ENCODE results near the gene PLCB4. TPM values are rescaled to one million over a fixed set of nuclear protein-coding genes. Genes with fewer than 3 reads are reported as not detected.
A peak's percentile ranks its signal among the peaks of the same experiment; 100 is the strongest.

The PLCB4 gene
- polyA plus RNA-seq, 1 donor: 14.6 TPM

DNA sequence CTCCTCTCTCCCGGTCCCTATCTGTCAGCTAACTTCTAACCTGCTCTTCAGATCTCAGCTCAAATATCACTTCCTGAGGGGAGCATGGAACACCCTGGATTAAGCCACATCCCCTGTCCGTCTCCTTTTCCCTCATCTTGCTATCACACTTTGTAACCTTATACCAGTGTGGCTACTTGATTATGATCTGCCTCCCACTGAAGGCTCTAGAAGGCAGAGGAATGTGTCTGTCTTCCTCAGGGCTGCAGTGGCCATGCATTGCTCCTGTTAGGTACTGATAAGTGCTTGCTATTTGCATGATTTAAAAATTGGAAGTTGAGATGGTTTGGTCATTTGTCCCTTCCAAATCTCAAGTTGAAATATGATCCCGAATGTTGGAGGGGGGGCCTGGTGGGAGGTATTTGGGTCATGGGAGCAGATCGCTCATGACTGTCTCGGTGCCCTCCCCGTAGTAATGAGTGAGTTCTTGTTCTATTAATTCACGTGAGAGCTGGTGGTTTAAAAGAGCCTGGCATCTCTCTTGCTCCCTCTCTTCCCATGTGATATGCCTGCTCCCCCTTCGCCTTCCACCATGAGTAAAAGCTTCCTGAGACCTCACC, 71.4 kb downstream of the PLCB4 start:
- Histone ChIP-seq H3K27ac (ENCODE audit: low read length) (no peak overlapping the region), H3K4me1 (ENCODE audit: control insufficient read depth, insufficient read depth, low read length) (no peaks in the 10 kb centered on the region), H3K36me3 (ENCODE audit: control insufficient read depth, insufficient read depth, low read length) (no peaks in the 10 kb centered on the region), H3K27me3 (ENCODE audit: control insufficient read depth, insufficient read depth, low read length) (no peaks in the 10 kb centered on the region), H3K9me3 (ENCODE audit: control insufficient read depth, low read depth, low read length) (no peaks in the 10 kb centered on the region), H3K4me3 (ENCODE audit: low read length) (no peak overlapping the region)
- no CpG with 5 or more reads among the region's 8 CpGs for WGBS (ENCODE audit: insufficient coverage, low lambda C conversion rate)
- DNase-seq: no peak

GRCh38 chr20:9141070-9141469, 72.2 kb downstream of the PLCB4 start:
- H3K36me3 ChIP-seq (ENCODE audit: control insufficient read depth, insufficient read depth, low read length): no peaks in the 10 kb centered on the region
- no peaks in the 10 kb centered on the region for H3K4me1 ChIP-seq (ENCODE audit: control insufficient read depth, insufficient read depth, low read length)
- no peak for DNase-seq
- no peak overlapping the region for H3K27ac ChIP-seq (ENCODE audit: low read length)
- H3K4me3 ChIP-seq (ENCODE audit: low read length): no peak overlapping the region
- H3K27me3 ChIP-seq (ENCODE audit: control insufficient read depth, insufficient read depth, low read length): no peaks in the 10 kb centered on the region
- no peaks in the 10 kb centered on the region for H3K9me3 ChIP-seq (ENCODE audit: control insufficient read depth, low read depth, low read length)
- WGBS (ENCODE audit: insufficient coverage, low lambda C conversion rate): 100% methylated on average over 1 of the region's 1 CpG

DNA sequence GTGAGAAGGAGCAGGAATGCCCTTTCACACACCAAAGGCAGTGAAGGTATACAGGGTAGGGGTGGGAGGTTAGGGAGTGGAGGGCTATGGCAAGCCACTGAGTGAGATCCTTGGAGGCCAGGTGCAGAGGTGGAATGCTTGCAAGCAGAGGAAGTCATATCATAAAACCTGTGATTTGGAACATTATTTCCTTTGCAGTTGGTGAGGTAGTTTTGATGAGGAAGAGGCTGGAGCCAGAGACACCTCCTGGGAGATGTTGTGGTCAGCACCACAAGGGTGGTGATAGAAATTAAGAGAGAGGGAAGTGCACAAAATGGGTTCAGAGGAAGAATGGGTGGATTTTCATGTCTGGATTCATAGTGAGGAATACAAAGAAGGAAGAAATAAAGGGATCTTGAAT, 73.0 kb downstream of the PLCB4 start:
- no peak overlapping the region for H3K27ac ChIP-seq (ENCODE audit: low read length)
- H3K4me3 ChIP-seq (ENCODE audit: low read length): no peak overlapping the region
- H3K27me3 ChIP-seq (ENCODE audit: control insufficient read depth, insufficient read depth, low read length): no peaks in the 10 kb centered on the region
- H3K36me3 ChIP-seq (ENCODE audit: control insufficient read depth, insufficient read depth, low read length): no peaks in the 10 kb centered on the region
- no peaks in the 10 kb centered on the region for H3K4me1 ChIP-seq (ENCODE audit: control insufficient read depth, insufficient read depth, low read length)
- no peak for DNase-seq
- no peaks in the 10 kb centered on the region for H3K9me3 ChIP-seq (ENCODE audit: control insufficient read depth, low read depth, low read length)

GRCh38 chr20:9142809-9143208, 73.9 kb downstream of the PLCB4 start:
- no peaks in the 10 kb centered on the region for H3K36me3 ChIP-seq (ENCODE audit: control insufficient read depth, insufficient read depth, low read length)
- H3K4me1 ChIP-seq (ENCODE audit: control insufficient read depth, insufficient read depth, low read length): peaks cover 4% of the 10 kb centered on the region
- H3K4me3 ChIP-seq (ENCODE audit: low read length): no peak overlapping the region
- WGBS (ENCODE audit: insufficient coverage, low lambda C conversion rate): 95% methylated on average over 2 of the region's 3 CpGs
- no peaks in the 10 kb centered on the region for H3K9me3 ChIP-seq (ENCODE audit: control insufficient read depth, low read depth, low read length)
- H3K27me3 ChIP-seq (ENCODE audit: control insufficient read depth, insufficient read depth, low read length): no peaks in the 10 kb centered on the region
- no peak overlapping the region for H3K27ac ChIP-seq (ENCODE audit: low read length)
- DNase-seq: no peak

- no peaks in the 10 kb centered on the region for H3K27me3 ChIP-seq (ENCODE audit: control insufficient read depth, insufficient read depth, low read length)
- DNase-seq: no peak
- peaks cover 10% of the 10 kb centered on the region for H3K4me1 ChIP-seq (ENCODE audit: control insufficient read depth, insufficient read depth, low read length)
- H3K27ac ChIP-seq (ENCODE audit: low read length): no peak overlapping the region
- H3K36me3 ChIP-seq (ENCODE audit: control insufficient read depth, insufficient read depth, low read length): no peaks in the 10 kb centered on the region
- H3K4me3 ChIP-seq (ENCODE audit: low read length): no peak overlapping the region
- WGBS (ENCODE audit: insufficient coverage, low lambda C conversion rate): no CpG with 5 or more reads among the region's 1 CpG
- H3K9me3 ChIP-seq (ENCODE audit: control insufficient read depth, low read depth, low read length): no peaks in the 10 kb centered on the region
These were observed 75.0 kb downstream of the PLCB4 start for GRCh38 chr20:9143926-9144325.

GRCh38 chr20:9144643-9145042, 75.8 kb downstream of the PLCB4 start:
- no peak for DNase-seq
- Histone ChIP-seq H3K36me3 (ENCODE audit: control insufficient read depth, insufficient read depth, low read length) (no peaks in the 10 kb centered on the region), H3K4me3 (ENCODE audit: low read length) (no peak overlapping the region), H3K9me3 (ENCODE audit: control insufficient read depth, low read depth, low read length) (no peaks in the 10 kb centered on the region), H3K27ac (ENCODE audit: low read length) (no peak overlapping the region), H3K4me1 (ENCODE audit: control insufficient read depth, insufficient read depth, low read length) (peaks cover 14% of the 10 kb centered on the region), H3K27me3 (ENCODE audit: control insufficient read depth, insufficient read depth, low read length) (no peaks in the 10 kb centered on the region)
- WGBS (ENCODE audit: insufficient coverage, low lambda C conversion rate): 0% methylated on average over 1 of the region's 2 CpGs

- Histone ChIP-seq H3K27ac (ENCODE audit: low read length) (no peak overlapping the region), H3K4me3 (ENCODE audit: low read length) (no peak overlapping the region), H3K27me3 (ENCODE audit: control insufficient read depth, insufficient read depth, low read length) (no peaks in the 10 kb centered on the region), H3K4me1 (ENCODE audit: control insufficient read depth, insufficient read depth, low read length) (peaks cover 14% of the 10 kb centered on the region), H3K36me3 (ENCODE audit: control insufficient read depth, insufficient read depth, low read length) (no peaks in the 10 kb centered on the region), H3K9me3 (ENCODE audit: control insufficient read depth, low read depth, low read length) (no peaks in the 10 kb centered on the region)
- no peak for DNase-seq
These were observed 76.3 kb downstream of the PLCB4 start for GRCh38 chr20:9145142-9145541.

- Histone ChIP-seq H3K27ac (ENCODE audit: low read length) (no peak overlapping the region), H3K27me3 (ENCODE audit: control insufficient read depth, insufficient read depth, low read length) (no peaks in the 10 kb centered on the region), H3K36me3 (ENCODE audit: control insufficient read depth, insufficient read depth, low read length) (no peaks in the 10 kb centered on the region), H3K4me1 (ENCODE audit: control insufficient read depth, insufficient read depth, low read length) (peaks cover 14% of the 10 kb centered on the region), H3K9me3 (ENCODE audit: control insufficient read depth, low read depth, low read length) (no peaks in the 10 kb centered on the region), H3K4me3 (ENCODE audit: low read length) (no peak overlapping the region)
- 80% methylated on average over 2 of the region's 2 CpGs for WGBS (ENCODE audit: insufficient coverage, low lambda C conversion rate)
- no peak for DNase-seq
These were observed 77.8 kb downstream of the PLCB4 start for GRCh38 chr20:9146649-9147048.

DNA sequence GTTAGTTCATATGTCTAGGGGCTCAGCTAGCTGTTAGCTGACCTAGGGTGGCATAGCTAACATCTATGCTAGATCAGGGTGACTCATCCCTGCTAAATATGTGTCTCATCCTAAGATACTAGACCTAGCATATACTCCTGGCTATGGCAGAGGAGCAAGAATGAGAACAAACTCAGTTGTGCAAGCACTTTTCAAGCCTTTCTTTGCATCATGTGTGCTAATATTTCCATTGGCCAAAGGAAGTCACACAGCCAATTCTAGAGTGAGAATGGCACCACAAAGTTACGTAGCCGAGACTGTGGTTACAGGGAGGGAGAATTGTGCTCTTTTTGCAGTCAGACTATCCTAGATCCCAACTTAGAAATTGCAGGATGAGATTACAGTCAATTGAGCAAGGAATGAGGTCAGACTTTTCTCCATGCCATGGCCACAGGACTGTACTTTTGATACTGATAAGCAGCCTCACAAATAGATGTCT, 78.7 kb downstream of the PLCB4 start:
- peak in 1 of 2 donors; percentile 22 for DNase-seq
- Histone ChIP-seq H3K4me1 (ENCODE audit: control insufficient read depth, insufficient read depth, low read length) (peaks cover 14% of the 10 kb centered on the region), H3K36me3 (ENCODE audit: control insufficient read depth, insufficient read depth, low read length) (no peaks in the 10 kb centered on the region), H3K27me3 (ENCODE audit: control insufficient read depth, insufficient read depth, low read length) (no peaks in the 10 kb centered on the region), H3K9me3 (ENCODE audit: control insufficient read depth, low read depth, low read length) (no peaks in the 10 kb centered on the region), H3K27ac (ENCODE audit: low read length) (peak overlapping the region; percentile 65), H3K4me3 (ENCODE audit: low read length) (no peak overlapping the region)
- no CpG with 5 or more reads among the region's 2 CpGs for WGBS (ENCODE audit: insufficient coverage, low lambda C conversion rate)

DNA sequence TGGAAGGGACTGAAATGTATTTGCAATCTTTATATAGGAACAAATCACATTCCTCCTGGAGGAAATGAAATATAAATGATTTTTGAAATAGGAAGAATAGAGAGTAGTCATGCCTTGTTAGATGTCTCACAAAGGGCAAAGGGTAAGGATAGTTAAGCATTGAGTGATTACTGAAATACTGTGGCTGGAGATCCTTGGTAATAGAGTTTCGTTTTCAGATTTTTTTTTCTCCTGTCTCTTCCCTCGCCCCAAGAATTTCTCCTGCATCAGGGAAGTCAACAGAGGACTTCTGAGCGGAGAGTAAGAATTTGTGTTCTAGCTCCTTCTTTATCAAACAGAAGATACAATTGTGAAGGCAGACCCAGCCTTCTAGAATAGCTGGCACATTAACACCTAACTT, 79.4 kb downstream of the PLCB4 start:
- WGBS (ENCODE audit: insufficient coverage, low lambda C conversion rate): 17% methylated on average over 1 of the region's 3 CpGs
- H3K4me3 ChIP-seq (ENCODE audit: low read length): no peak overlapping the region
- no peaks in the 10 kb centered on the region for H3K9me3 ChIP-seq (ENCODE audit: control insufficient read depth, low read depth, low read length)
- H3K36me3 ChIP-seq (ENCODE audit: control insufficient read depth, insufficient read depth, low read length): no peaks in the 10 kb centered on the region
- no peaks in the 10 kb centered on the region for H3K27me3 ChIP-seq (ENCODE audit: control insufficient read depth, insufficient read depth, low read length)
- H3K4me1 ChIP-seq (ENCODE audit: control insufficient read depth, insufficient read depth, low read length): peaks cover 14% of the 10 kb centered on the region
- DNase-seq: peak in 1 of 2 donors; percentile 52
- peak overlapping the region; percentile 65 for H3K27ac ChIP-seq (ENCODE audit: low read length)

- H3K36me3 ChIP-seq (ENCODE audit: control insufficient read depth, insufficient read depth, low read length): no peaks in the 10 kb centered on the region
- peaks cover 14% of the 10 kb centered on the region for H3K4me1 ChIP-seq (ENCODE audit: control insufficient read depth, insufficient read depth, low read length)
- 100% methylated on average over 1 of the region's 3 CpGs for WGBS (ENCODE audit: insufficient coverage, low lambda C conversion rate)
- H3K4me3 ChIP-seq (ENCODE audit: low read length): no peak overlapping the region
- no peaks in the 10 kb centered on the region for H3K27me3 ChIP-seq (ENCODE audit: control insufficient read depth, insufficient read depth, low read length)
- no peak for DNase-seq
- H3K9me3 ChIP-seq (ENCODE audit: control insufficient read depth, low read depth, low read length): no peaks in the 10 kb centered on the region
- no peak overlapping the region for H3K27ac ChIP-seq (ENCODE audit: low read length)
These were observed 80.2 kb downstream of the PLCB4 start for GRCh38 chr20:9149087-9149486.

Measured in large intestine (tissue), 3 donors.